GM13976 (cell line): ENCODE results near the gene SPDL1.

Experiments
- DNase-seq: peaks from one replicate; pipeline ENCODE4 v3.0.0; 2012; ENCODE audit warnings: low spot score
- CTCF ChIP-seq: IDR thresholded peaks from 2 replicates; pipeline ENCODE4 v1.5.1; 2012; ENCODE audit warnings: borderline replicate concordance, mild to moderate bottlenecking; ENCODE audit not compliant: insufficient read depth; ENCODE audit errors: extremely low read depth, missing control alignments, control extremely low read depth
- in situ Hi-C: fragments of 300-500 bp; cut with MboI; formaldehyde crosslinking; loops from one replicate; pipeline ENCODE4 v1.12.0; 2022; ENCODE audit warnings: low sequenced_read_pairs, mixed read lengths, inconsistent platforms; ENCODE audit not compliant: unreplicated experiment

SPDL1 gene

GRCh38 chr5:169569513-169569912 lies 14.1 kb upstream of the SPDL1 start:
- DNase-seq = no peak
- in situ Hi-C loops = no loop called here
- no peak for TF ChIP-seq CTCF

GRCh38 chr5:169571355-169571754 lies 12.2 kb upstream of the SPDL1 start:
- in situ Hi-C loops = no loop called here
- no peak for TF ChIP-seq CTCF
- no peak for DNase-seq

- in situ Hi-C loops = no loop called here
- TF ChIP-seq CTCF = no peak
- DNase-seq = no peak
Measured at GRCh38 chr5:169574134-169574646, 9.4 kb upstream of the SPDL1 start.

GRCh38 chr5:169576181-169576598 lies 7.4 kb upstream of the SPDL1 start:
- TF ChIP-seq CTCF = no peak
- in situ Hi-C loops = loop anchor here (25.0 kb wide), 1 partner anchor 589 kb away; no protein-coding TSS in a partner anchor
- DNase-seq = no peak

GRCh38 chr5:169577951-169578350 lies 5.6 kb upstream of the SPDL1 start:
- in situ Hi-C loops = loop anchor here (25.0 kb wide), 1 partner anchor 591 kb away; no protein-coding TSS in a partner anchor
- no peak for DNase-seq
- TF ChIP-seq CTCF = no peak

GRCh38 chr5:169580964-169581363 lies 2.6 kb upstream of the SPDL1 start:
- no peak for DNase-seq
- in situ Hi-C loops = loop anchor here (25.0 kb wide), 1 partner anchor 594 kb away; no protein-coding TSS in a partner anchor
- TF ChIP-seq CTCF = no peak

GRCh38 chr5:169581580-169582227 lies 1.9 kb upstream of the SPDL1 start:
- peak; percentile 63 for TF ChIP-seq CTCF
- in situ Hi-C loops = loop anchor here (25.0 kb wide), 1 partner anchor 594 kb away; no protein-coding TSS in a partner anchor
- peak; percentile 37 for DNase-seq
